OCI-LY7 (cell line): ENCODE data around the gene TNS2. TPM values are rescaled to one million over a fixed set of nuclear protein-coding genes. Genes with fewer than 3 reads are reported as not detected.
"Not testable (repeated sequence)": the region's sequence is repeated elsewhere in the genome, so short reads cannot be mapped to it uniquely, and the experiment has no call there.

Source experiments
- BruUV-seq: library from RNA; stranded (reverse); fragments of 400-500 nt; replicated peaks from 2 replicates; lab custom pipeline; 2021; lab: Mats Ljungman, UMichigan
- CTCF ChIA-PET: fragments of 300-600 bp; sonication (Branson Sonifier 250); formaldehyde crosslinking; loops from one replicate; lab custom pipeline; 2022; ENCODE audit warnings: antibody characterized with exemption; ENCODE audit not compliant: unreplicated experiment; lab: Charles Lee
- POLR2A ChIA-PET: fragments of 300-600 bp; sonication (Branson Sonifier 250); formaldehyde crosslinking; loops from one replicate; lab custom pipeline; 2022; ENCODE audit warnings: antibody characterized with exemption; lab: Charles Lee
- DNase-seq: peaks from one replicate; pipeline ENCODE4 v3.0.0-alpha.2; 2015; ENCODE audit warnings: low spot score
- H2AFZ ChIP-seq: fragments of 200-600 bp; sonication (generic), shearing (Covaris generic); 2 replicates; pipeline ENCODE4 v1.6.1; 2014; ENCODE audit warnings: mild to moderate bottlenecking, antibody characterized with exemption, low read length, moderate library complexity
- H3K27ac ChIP-seq: fragments of 200-600 bp; sonication (generic); 2 replicates; pipeline ENCODE4 v1.5.1; 2014; ENCODE audit warnings: mixed run types, low read depth, mild to moderate bottlenecking, moderate library complexity, low read length, inconsistent platforms; ENCODE audit not compliant: poor library complexity, severe bottlenecking
- H3K36me3 ChIP-seq: fragments of 200-600 bp; sonication (generic); 2 replicates; pipeline ENCODE4 v1.6.1; 2014; ENCODE audit warnings: mild to moderate bottlenecking, antibody characterized with exemption, low read length, moderate library complexity, mixed read lengths; ENCODE audit not compliant: insufficient read depth
- H3K4me1 ChIP-seq: fragments of 200-600 bp; sonication (generic); 2 replicates; pipeline ENCODE4 v1.5.1; 2014; ENCODE audit warnings: mild to moderate bottlenecking, low read length; ENCODE audit not compliant: insufficient read depth, poor library complexity, severe bottlenecking
- H3K4me2 ChIP-seq: fragments of 200-600 bp; sonication (generic); 2 replicates; pipeline ENCODE4 v1.6.1; 2014; ENCODE audit warnings: mild to moderate bottlenecking, low read length
- H3K4me3 ChIP-seq: fragments of 200-600 bp; sonication (generic); 2 replicates; pipeline ENCODE4 v1.5.1; 2014; ENCODE audit warnings: mild to moderate bottlenecking, low read depth, low read length; ENCODE audit not compliant: poor library complexity, severe bottlenecking
- H3K79me2 ChIP-seq: fragments of 200-600 bp; sonication (generic); 2 replicates; pipeline ENCODE4 v1.6.1; 2016; ENCODE audit warnings: low read depth, mild to moderate bottlenecking, low read length, moderate library complexity, mixed read lengths; ENCODE audit not compliant: insufficient read depth
- H3K9me2 ChIP-seq: fragments of 200-600 bp; sonication (generic); 2 replicates; pipeline ENCODE4 v1.6.1; 2016; ENCODE audit warnings: mild to moderate bottlenecking, low read length, mixed read lengths; ENCODE audit not compliant: insufficient read depth
- H3K9me3 ChIP-seq: fragments of 200-600 bp; sonication (generic); 2 replicates; pipeline ENCODE4 v1.6.1; 2014; ENCODE audit warnings: mild to moderate bottlenecking, mixed run types, low read length, mixed read lengths
- H4K20me1 ChIP-seq: fragments of 200-600 bp; sonication (generic); 2 replicates; pipeline ENCODE4 v1.6.1; 2014; ENCODE audit warnings: mild to moderate bottlenecking, antibody characterized with exemption, low read length, moderate library complexity, mixed read lengths; ENCODE audit not compliant: insufficient read depth
- CTCF ChIP-seq: fragments of 200-600 bp; sonication (generic); conservative IDR thresholded peaks from 2 replicates; pipeline ENCODE4 v1.5.1; 2014; ENCODE audit warnings: mild to moderate bottlenecking, antibody characterized with exemption, low read length, moderate library complexity, mixed read lengths
- EZH2phosphoT487 ChIP-seq: fragments of 200-600 bp; sonication (generic); IDR thresholded peaks from 2 replicates; pipeline ENCODE4 v1.6.1; 2018; ENCODE audit warnings: low read depth, borderline replicate concordance, mild to moderate bottlenecking, mixed run types, antibody characterized with exemption, low read length, moderate library complexity, mixed read lengths
- intact Hi-C: fragments of 100-400 bp; cut with micrococcal nuclease; formaldehyde crosslinking; loops from one replicate; pipeline ENCODE4 v1.10.0; 2022; ENCODE audit not compliant: unreplicated experiment
- total RNA-seq, 2 experiments: library from RNA; depleted of rRNA in 1 of 2; stranded (reverse); fragments of >200 nt in 1 of 2; shearing (Covaris generic) in 1 of 2; gene quantifications; 2 replicates each; pipeline ENCODE4 v1.2.3, GENCODE V29; 2014 to 2022

The TNS2 gene
- total RNA-seq, 2 experiments from 2014 or later = 0.25 to 1.6 TPM

GRCh38 chr12:53025250-53025649 is 24.6 kb upstream of the TNS2 start:
- Histone ChIP-seq H3K79me2 (peaks cover 50% of the 10 kb centered on the region; the same call in 1 of the 2 replicates), H3K9me2 (no peaks in the 10 kb centered on the region), H4K20me1 (peaks cover 16% of the 10 kb centered on the region), H3K27ac (no peak overlapping the region), H3K4me2 (no peak overlapping the region), H3K4me1 (no peaks in the 10 kb centered on the region), H3K4me3 (no peak overlapping the region), H3K9me3 (no peaks in the 10 kb centered on the region), H3K36me3 (peaks cover 96% of the 10 kb centered on the region), H2AFZ (no peak overlapping the region)
- ChIA-PET CTCF (no interaction called here), POLR2A (no interaction called here)
- TF ChIP-seq CTCF = no peak
- TF ChIP-seq EZH2phosphoT487 = no peak
- DNase-seq = no peak
- no TSS peak for BruUV-seq
- intact Hi-C loops = no loop called here

- H2AFZ ChIP-seq, H3K9me2 ChIP-seq, H3K9me3 ChIP-seq, BruUV-seq, H3K4me1 ChIP-seq, H3K4me3 ChIP-seq, H4K20me1 ChIP-seq, intact Hi-C loops, H3K4me2 ChIP-seq, DNase-seq, H3K27ac ChIP-seq: not testable (repeated sequence)
- Histone ChIP-seq H3K36me3 (peaks cover 96% of the 10 kb centered on the region), H3K79me2 (peaks cover 42% of the 10 kb centered on the region; the same call in 1 of the 2 replicates)
- CTCF ChIA-PET = interaction anchor here (0.6 kb wide), 1 partner anchor 726 kb away, joined by 4 read pairs; no protein-coding TSS in a partner anchor
- POLR2A ChIA-PET = interaction anchor here (0.5 to 1.7 kb wide), 3 partner anchors 12 to 92 kb away, joined by 3 to 7 read pairs (median 4); no protein-coding TSS in a partner anchor
These were observed 22.9 kb upstream of the TNS2 start for GRCh38 chr12:53027014-53027413.

- H3K4me1 ChIP-seq = no peaks in the 10 kb centered on the region
- H3K27ac ChIP-seq = no peak overlapping the region
- H3K9me3 ChIP-seq = no peaks in the 10 kb centered on the region
- no peak for DNase-seq
- H3K4me3 ChIP-seq = no peak overlapping the region
- peaks cover 93% of the 10 kb centered on the region for H3K36me3 ChIP-seq
- no peak overlapping the region for H2AFZ ChIP-seq
- BruUV-seq = no TSS peak
- no peaks in the 10 kb centered on the region; the same call in 1 of the 2 replicates for H4K20me1 ChIP-seq
- H3K4me2 ChIP-seq = no peak overlapping the region
- TF ChIP-seq CTCF = peak; percentile 29; the same call in 1 of the 2 replicates
- TF ChIP-seq EZH2phosphoT487 = no peak
- ChIA-PET CTCF (no interaction called here), POLR2A (interaction anchor here (0.9 kb wide), 2 partner anchors 10 to 13 kb away, joined by 3 to 4 read pairs; no protein-coding TSS in a partner anchor)
- H3K79me2 ChIP-seq = peaks cover 27% of the 10 kb centered on the region; the same call in 1 of the 2 replicates
- H3K9me2 ChIP-seq = no peaks in the 10 kb centered on the region
- intact Hi-C loops = no loop called here
These were observed 18.2 kb upstream of the TNS2 start for GRCh38 chr12:53031616-53032015.

- H4K20me1 ChIP-seq, H3K4me2 ChIP-seq, H3K4me1 ChIP-seq, H3K9me3 ChIP-seq, H3K4me3 ChIP-seq, H3K27ac ChIP-seq, intact Hi-C loops, H3K9me2 ChIP-seq, H2AFZ ChIP-seq, BruUV-seq, CTCF ChIA-PET, DNase-seq: not testable (repeated sequence)
- POLR2A ChIA-PET = interaction anchor here (0.6 kb wide), 1 partner anchor 60 kb away, joined by 3 read pairs; no protein-coding TSS in a partner anchor
- Histone ChIP-seq H3K79me2 (peaks cover 16% of the 10 kb centered on the region; the same call in 1 of the 2 replicates), H3K36me3 (peaks cover 93% of the 10 kb centered on the region)
These were observed 16.0 kb upstream of the TNS2 start for GRCh38 chr12:53033832-53034231.
